OCI-LY1 (cell line): ENCODE data around the gene ZBTB20.

Source experiments
- H2AFZ ChIP-seq: fragments of 200-600 bp; sonication (generic), shearing (Covaris generic); 2 replicates; pipeline ENCODE4 v1.6.0; 2014; ENCODE audit warnings: antibody characterized with exemption, mild to moderate bottlenecking, low read length
- H3F3A ChIP-seq: fragments of 200-600 bp; sonication (generic), shearing (Covaris generic); 2 replicates; pipeline ENCODE4 v1.6.0; 2014; ENCODE audit warnings: mild to moderate bottlenecking, antibody characterized with exemption, low read length, moderate library complexity; ENCODE audit not compliant: insufficient read depth
- H3K27ac ChIP-seq: fragments of 200-600 bp; sonication (generic); 2 replicates; pipeline ENCODE4 v1.5.1; 2014; ENCODE audit warnings: low read length, mixed run types, mild to moderate bottlenecking, low read depth; ENCODE audit not compliant: poor library complexity, severe bottlenecking
- H3K27me3 ChIP-seq: fragments of 200-600 bp; sonication (generic); 2 replicates; pipeline ENCODE4 v1.6.0; 2014; ENCODE audit warnings: antibody characterized with exemption, mild to moderate bottlenecking, low read length, moderate library complexity; ENCODE audit not compliant: insufficient read depth
- H3K36me3 ChIP-seq: fragments of 200-600 bp; sonication (generic); 2 replicates; pipeline ENCODE4 v1.6.1; 2014; ENCODE audit warnings: mild to moderate bottlenecking, antibody characterized with exemption, low read length, moderate library complexity, mixed read lengths; ENCODE audit not compliant: insufficient read depth
- H3K4me1 ChIP-seq: fragments of 200-600 bp; sonication (generic); 2 replicates; pipeline ENCODE4 v1.5.1; 2014; ENCODE audit warnings: mild to moderate bottlenecking, low read length, moderate library complexity; ENCODE audit not compliant: insufficient read depth, severe bottlenecking
- H3K4me2 ChIP-seq: fragments of 200-600 bp; sonication (generic), shearing (Covaris generic); 2 replicates; pipeline ENCODE4 v1.6.1; 2014; ENCODE audit warnings: low read length
- H3K4me3 ChIP-seq: fragments of 200-600 bp; sonication (generic); 2 replicates; pipeline ENCODE4 v1.5.1; 2014; ENCODE audit warnings: low read length, low read depth, mild to moderate bottlenecking, mixed read lengths; ENCODE audit not compliant: poor library complexity, severe bottlenecking
- H3K79me2 ChIP-seq: fragments of 200-600 bp; shearing (Covaris generic); 2 replicates; pipeline ENCODE4 v1.6.1; 2016; ENCODE audit warnings: mixed run types, low read length, mixed read lengths; ENCODE audit not compliant: insufficient read depth
- H3K9ac ChIP-seq: fragments of 200-600 bp; sonication (generic), shearing (Covaris generic); 2 replicates; pipeline ENCODE4 v1.6.1; 2014; ENCODE audit warnings: mild to moderate bottlenecking, low read length, mixed read lengths
- H3K9me2 ChIP-seq: fragments of 200-600 bp; sonication (generic), shearing (Covaris generic); 2 replicates; pipeline ENCODE4 v1.6.1; 2014; ENCODE audit warnings: low read depth, mild to moderate bottlenecking, low read length, mixed read lengths
- H3K9me3 ChIP-seq: fragments of 200-600 bp; shearing (Covaris generic); 2 replicates; pipeline ENCODE4 v1.6.1; 2014; ENCODE audit warnings: low read length, mixed read lengths
- H4K20me1 ChIP-seq: fragments of 200-600 bp; sonication (generic), shearing (Covaris generic); 2 replicates; pipeline ENCODE4 v1.6.0; 2016; ENCODE audit warnings: mild to moderate bottlenecking, low read length; ENCODE audit not compliant: insufficient read depth
- CTCF ChIP-seq: fragments of 200-600 bp; sonication (generic), shearing (Covaris generic); IDR thresholded peaks from 2 replicates; pipeline ENCODE4 v1.5.1; 2017; ENCODE audit warnings: mild to moderate bottlenecking, antibody characterized with exemption, low read length, moderate library complexity, mixed read lengths
- EZH2 ChIP-seq: fragments of 200-600 bp; sonication (generic), shearing (Covaris generic); IDR thresholded peaks from 2 replicates; pipeline ENCODE4 v1.8.0; 2017; ENCODE audit warnings: borderline replicate concordance, mixed run types, mild to moderate bottlenecking, antibody characterized with exemption, low read length, moderate library complexity, mixed read lengths

The ZBTB20 gene

DNA sequence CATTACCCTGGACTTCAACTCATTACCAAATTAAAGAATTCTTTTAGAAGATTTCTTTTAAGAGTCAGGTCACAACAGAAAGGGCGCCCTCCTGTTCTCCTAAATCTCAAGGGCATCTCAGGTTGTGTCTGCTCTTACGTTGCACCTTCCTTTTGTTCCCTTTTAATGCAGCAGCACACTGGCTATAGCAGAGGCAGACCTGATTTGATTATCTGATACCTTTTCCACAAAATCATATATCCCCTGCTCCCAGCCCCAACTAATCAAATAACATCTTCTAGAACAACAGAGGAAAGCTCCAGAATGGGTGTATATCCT lies 813.2 kb downstream of the ZBTB20 start:
- peaks cover 6% of the 10 kb centered on the region; the same call in 1 of the 2 replicates for H3F3A ChIP-seq
- TF ChIP-seq EZH2: no peak
- TF ChIP-seq CTCF: no peak
- H2AFZ ChIP-seq: no peak overlapping the region; the same call in 1 of the 2 replicates
- no peak overlapping the region for H3K4me2 ChIP-seq
- peak overlapping the region; percentile 44; the same call in 1 of the 2 replicates for H3K9ac ChIP-seq
- no peaks in the 10 kb centered on the region for H3K27me3 ChIP-seq
- H3K9me3 ChIP-seq: peaks cover 11% of the 10 kb centered on the region
- no peaks in the 10 kb centered on the region for H4K20me1 ChIP-seq
- H3K27ac ChIP-seq: peak overlapping the region; percentile 92
- H3K79me2 ChIP-seq: no peaks in the 10 kb centered on the region
- no peak overlapping the region for H3K4me3 ChIP-seq
- peaks cover 23% of the 10 kb centered on the region for H3K4me1 ChIP-seq
- no peaks in the 10 kb centered on the region for H3K9me2 ChIP-seq
- H3K36me3 ChIP-seq: no peaks in the 10 kb centered on the region

- Histone ChIP-seq H4K20me1 (no peaks in the 10 kb centered on the region), H3K4me1 (peaks cover 23% of the 10 kb centered on the region), H3K27me3 (no peaks in the 10 kb centered on the region), H3K79me2 (no peaks in the 10 kb centered on the region), H3K27ac (peak overlapping the region; percentile 92), H3K36me3 (no peaks in the 10 kb centered on the region), H3K4me3 (peak overlapping the region; percentile 18), H3F3A (peaks cover 6% of the 10 kb centered on the region; the same call in 1 of the 2 replicates), H3K9ac (peak overlapping the region; percentile 44; the same call in 1 of the 2 replicates), H2AFZ (peak overlapping the region; percentile 48), H3K9me2 (no peaks in the 10 kb centered on the region), H3K9me3 (peaks cover 11% of the 10 kb centered on the region), H3K4me2 (peak overlapping the region; percentile 66)
- TF ChIP-seq CTCF (no peak), EZH2 (no peak)
These were observed 813.7 kb downstream of the ZBTB20 start for GRCh38 chr3:114333180-114333922.

DNA sequence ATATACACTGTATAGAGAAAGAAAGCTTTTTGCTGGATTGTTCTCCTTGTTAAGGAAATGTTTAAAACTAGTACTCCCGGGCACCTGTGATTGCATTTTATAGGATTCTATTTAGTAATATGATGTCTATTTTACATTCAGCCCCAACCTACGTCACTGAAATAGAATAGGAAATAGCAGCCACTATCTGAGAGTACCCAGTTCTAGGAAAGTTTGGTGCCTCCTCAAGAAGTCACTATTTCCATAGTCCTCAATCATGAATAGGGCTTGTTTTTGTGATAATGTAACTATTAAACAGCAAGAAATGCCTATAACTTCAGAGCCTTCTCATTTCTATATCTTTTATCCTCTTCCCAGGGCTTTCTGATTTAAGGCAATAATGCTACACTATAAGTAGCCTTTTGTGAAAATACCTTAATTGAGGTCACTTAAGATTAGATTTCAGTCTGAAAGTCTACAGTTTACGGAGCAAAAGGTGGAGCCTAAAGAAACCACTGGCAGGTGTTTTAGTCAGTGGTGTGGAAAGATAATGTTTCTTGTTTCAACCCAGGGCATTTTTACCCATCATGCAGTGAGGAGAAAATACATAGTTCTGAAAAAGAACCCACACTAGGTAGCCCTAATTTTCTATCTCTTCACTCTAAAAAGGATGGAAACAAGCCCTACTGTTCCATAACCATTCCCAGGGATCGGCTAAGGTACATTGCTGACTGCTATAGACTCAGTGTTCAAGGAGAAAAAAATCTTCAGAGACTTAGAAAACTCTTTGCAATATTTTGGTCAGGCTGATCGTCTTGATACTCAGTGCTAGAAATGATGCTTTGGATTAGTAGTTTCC lies 814.5 kb downstream of the ZBTB20 start:
- H3K4me3 ChIP-seq: peak overlapping the region; percentile 18
- peaks cover 11% of the 10 kb centered on the region for H3K9me3 ChIP-seq
- H3K9ac ChIP-seq: peak overlapping the region; percentile 44; the same call in 1 of the 2 replicates
- H4K20me1 ChIP-seq: no peaks in the 10 kb centered on the region
- H3K4me2 ChIP-seq: peak overlapping the region; percentile 66
- H2AFZ ChIP-seq: peak overlapping the region; percentile 48
- H3K36me3 ChIP-seq: no peaks in the 10 kb centered on the region
- H3F3A ChIP-seq: peaks cover 6% of the 10 kb centered on the region; the same call in 1 of the 2 replicates
- H3K4me1 ChIP-seq: peaks cover 23% of the 10 kb centered on the region
- TF ChIP-seq EZH2 (no peak), CTCF (no peak)
- no peaks in the 10 kb centered on the region for H3K79me2 ChIP-seq
- H3K27me3 ChIP-seq: no peaks in the 10 kb centered on the region
- no peaks in the 10 kb centered on the region for H3K9me2 ChIP-seq
- peak overlapping the region; percentile 92 for H3K27ac ChIP-seq
